GM12801 (cell line): ENCODE data around the gene WDFY2.

Experiments used
- TF ChIP-seq, protein P1 (sequence below): IDR thresholded peaks from one replicate; pipeline ENCODE4 v1.5.1; 2011; ENCODE audit warnings: control low read depth; ENCODE audit not compliant: insufficient read length; ENCODE audit errors: extremely low read depth

WDFY2 gene

DNA sequence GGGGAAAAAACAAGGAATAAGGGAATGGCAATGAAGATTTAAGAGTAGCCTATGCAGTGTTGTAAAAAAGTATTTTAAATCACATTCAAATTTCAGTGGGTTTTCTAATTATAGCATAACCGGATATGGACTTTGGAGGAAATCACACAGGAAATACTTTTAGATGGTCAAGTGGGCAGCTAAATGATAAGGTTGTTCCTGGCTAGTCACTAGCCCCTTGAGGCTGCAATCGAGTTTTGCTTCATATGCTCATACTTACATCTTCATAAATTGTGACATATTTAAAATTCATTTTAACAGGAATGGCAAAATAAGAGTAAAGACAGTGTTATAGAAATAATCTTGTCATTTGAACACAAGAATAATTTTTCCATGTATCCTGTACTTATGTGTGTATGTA is 88.9 kb downstream of the WDFY2 start:
- TF ChIP-seq, protein P1, sequence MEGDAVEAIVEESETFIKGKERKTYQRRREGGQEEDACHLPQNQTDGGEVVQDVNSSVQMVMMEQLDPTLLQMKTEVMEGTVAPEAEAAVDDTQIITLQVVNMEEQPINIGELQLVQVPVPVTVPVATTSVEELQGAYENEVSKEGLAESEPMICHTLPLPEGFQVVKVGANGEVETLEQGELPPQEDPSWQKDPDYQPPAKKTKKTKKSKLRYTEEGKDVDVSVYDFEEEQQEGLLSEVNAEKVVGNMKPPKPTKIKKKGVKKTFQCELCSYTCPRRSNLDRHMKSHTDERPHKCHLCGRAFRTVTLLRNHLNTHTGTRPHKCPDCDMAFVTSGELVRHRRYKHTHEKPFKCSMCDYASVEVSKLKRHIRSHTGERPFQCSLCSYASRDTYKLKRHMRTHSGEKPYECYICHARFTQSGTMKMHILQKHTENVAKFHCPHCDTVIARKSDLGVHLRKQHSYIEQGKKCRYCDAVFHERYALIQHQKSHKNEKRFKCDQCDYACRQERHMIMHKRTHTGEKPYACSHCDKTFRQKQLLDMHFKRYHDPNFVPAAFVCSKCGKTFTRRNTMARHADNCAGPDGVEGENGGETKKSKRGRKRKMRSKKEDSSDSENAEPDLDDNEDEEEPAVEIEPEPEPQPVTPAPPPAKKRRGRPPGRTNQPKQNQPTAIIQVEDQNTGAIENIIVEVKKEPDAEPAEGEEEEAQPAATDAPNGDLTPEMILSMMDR, result no peak

DNA sequence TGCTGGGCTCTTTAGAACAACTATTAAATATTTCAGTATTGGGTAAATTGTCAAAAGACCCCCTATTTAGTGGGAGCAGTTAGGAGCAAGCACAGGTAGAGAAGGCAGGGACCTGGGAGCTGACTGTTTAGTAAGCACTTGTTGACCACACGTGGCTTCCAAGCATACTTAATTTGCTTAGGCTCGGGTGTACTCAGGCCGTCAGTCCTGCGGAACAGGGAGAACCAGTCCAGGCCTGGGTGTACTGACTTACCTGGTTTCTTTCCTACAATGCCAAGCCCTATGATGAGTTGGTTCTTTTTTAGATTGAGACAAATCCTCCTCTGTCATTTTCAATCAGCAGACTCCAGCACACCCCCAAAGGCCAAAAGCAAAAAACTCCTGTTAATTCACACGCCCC is 90.0 kb downstream of the WDFY2 start:
- TF ChIP-seq, protein P1, result no peak

DNA sequence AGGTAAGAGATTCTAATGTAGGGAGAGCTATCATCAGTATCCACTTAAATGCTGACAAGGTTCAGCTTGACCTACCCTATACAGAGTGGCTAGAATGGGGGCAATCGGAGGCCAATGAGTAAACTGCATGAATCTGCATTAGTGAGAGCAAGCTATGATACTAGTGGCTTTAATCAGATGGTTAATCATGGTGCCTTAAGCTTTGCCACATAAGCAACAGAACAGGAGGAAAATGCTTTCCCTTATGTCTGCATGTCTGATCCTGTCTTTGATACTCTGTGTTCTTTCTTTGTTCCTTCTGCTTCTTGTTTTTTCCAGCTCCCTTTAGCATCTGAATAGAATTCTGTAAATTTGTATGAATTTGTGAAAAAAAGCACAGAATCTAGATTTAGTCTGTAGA is 91.1 kb downstream of the WDFY2 start:
- TF ChIP-seq, protein P1, result no peak

DNA sequence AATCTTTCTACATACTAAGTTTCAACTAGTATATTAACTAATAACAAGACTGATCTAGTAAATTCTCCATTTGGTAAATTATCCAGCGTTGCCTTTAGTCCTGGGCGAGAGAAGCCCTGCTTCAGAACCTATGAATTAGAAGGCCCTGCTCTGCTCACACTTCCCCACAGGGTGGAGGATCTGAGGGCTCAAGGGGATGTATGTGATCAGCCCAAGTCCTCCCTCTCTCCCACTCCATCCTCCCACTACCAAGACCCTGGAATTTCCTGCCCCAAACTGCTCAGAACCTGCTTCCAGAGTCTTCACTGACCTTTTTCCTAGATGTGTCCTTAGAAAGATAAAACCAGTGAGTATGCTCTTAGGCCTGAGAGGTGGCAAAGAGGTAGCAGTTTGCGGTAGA is 91.6 kb downstream of the WDFY2 start:
- TF ChIP-seq, protein P1, result no peak

DNA sequence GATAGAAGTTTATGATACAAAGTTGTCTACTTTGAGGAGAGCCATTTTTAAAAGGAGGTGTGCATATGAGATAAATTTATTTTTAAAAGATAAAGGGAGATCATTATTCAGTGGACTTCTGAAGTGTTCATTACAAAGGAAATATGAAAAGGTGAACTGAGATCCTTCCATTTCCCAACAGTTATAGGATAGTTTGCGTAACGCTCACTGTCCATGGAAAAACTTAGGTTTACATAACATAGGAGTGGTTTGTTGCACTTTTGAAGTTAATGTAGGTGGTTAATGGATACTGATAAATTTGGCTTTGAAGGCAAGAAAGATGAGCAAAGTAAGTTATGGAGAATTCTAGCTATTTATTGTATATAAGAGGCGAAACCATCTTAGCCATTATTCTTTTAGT is 92.5 kb downstream of the WDFY2 start:
- TF ChIP-seq, protein P1, result no peak

DNA sequence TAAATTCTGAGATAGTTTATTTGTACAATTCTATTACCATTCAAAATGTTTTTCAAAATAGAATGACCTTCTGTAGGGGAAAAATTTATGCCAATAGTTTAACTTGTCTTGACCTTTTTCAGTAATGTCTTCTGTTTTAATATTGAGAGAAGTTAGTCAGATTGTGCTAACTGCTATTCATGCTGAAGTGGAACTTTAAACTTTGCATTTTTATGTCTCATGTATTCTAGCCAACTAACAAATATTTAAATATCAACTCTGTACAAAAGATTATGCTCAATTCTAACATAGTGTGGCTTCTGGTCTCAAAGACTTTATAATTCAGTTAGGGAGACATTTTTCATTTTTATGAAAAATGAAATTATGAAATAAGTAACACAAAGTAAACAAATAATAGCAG is 94.2 kb downstream of the WDFY2 start:
- TF ChIP-seq, protein P1, result no peak

DNA sequence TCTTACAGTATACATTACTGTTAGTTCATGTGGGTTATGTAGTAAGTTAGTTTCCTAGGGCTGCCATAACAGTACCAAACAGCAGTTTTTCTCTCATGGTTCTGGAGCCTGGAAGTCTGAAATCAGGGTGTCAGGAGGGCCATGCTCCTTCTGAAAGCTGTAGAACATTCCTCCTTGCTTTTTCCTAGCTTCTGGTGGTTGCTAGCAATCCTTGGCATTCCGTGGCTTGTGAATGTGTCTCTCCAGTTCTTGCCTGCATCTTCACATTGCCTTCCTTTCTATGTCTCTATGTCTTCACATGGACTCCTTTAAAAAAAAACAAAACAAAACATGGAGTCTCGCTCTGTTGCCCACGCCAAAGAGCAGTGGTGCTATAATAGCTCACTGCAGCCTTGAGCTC is 95.4 kb downstream of the WDFY2 start:
- TF ChIP-seq, protein P1, result no peak
